ENCODE data around the gene TM4SF1.
"Not testable (repeated sequence)": the region's sequence is repeated elsewhere in the genome, so short reads cannot be mapped to it uniquely, and the experiment has no call there.

Gene TM4SF1

DNA sequence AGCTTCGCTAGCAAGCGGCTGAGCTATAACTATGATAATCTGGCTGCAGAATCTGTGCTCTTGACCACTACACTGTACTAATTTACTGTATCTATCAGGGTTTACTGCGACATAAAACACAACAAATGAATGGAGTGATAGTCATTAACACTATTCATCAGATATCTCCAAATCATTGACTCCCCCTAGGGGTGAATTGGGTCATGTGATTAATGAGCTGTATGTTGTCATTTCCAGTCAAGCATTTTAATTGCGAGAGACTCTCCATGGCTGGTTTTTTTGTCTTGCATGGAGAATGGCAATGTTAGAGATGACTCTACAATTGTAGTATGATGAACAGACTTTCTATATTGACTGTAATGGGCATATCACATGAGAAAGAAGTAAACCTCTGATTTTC, 33.5 kb downstream of the TM4SF1 start:
- DNase-seq = no peak

DNA sequence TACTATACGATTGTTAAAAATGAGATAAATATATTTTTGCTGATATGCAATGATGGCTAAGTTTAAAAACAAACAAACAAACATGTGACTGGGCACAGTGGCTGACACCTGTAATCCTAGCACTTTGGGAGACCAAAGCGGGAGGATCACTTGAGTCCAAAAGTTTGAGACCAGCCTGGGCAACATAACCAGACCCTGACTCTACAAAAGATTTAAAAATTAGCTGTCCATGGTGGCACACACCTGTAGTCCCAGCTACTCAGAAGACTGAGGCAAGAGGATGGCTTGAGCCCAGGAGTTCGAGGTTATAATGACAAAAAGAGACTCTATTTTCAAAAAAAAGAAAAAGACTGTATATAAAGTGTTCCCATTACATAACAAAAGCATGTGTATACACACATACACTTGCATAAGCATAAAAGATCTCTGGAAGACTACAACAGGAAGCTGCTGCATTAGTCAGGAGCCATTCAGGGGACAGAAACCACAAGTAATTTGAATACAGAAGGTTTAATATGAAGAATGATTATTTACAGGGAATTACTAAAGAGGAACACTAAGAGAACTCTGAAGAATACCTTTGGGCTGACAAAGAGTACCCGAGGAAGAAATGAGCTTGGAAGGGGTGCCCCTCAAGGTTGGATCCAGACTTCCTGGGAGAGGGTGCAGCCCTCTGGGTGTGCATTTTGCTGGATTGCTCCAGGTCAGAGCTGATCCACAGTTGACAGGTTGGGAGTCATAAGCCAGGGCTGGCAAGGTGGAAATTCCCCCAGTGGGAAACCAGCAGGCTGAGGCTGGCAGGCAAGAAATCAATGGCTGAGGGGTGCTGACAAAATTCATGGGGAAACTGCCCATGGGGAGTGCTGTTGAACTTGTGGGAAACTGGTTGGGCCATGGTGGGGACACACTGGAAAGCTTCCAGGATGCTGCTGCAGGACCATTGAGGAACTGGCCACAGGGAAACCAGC, 34.8 kb downstream of the TM4SF1 start:
- DNase-seq = no peak

DNA sequence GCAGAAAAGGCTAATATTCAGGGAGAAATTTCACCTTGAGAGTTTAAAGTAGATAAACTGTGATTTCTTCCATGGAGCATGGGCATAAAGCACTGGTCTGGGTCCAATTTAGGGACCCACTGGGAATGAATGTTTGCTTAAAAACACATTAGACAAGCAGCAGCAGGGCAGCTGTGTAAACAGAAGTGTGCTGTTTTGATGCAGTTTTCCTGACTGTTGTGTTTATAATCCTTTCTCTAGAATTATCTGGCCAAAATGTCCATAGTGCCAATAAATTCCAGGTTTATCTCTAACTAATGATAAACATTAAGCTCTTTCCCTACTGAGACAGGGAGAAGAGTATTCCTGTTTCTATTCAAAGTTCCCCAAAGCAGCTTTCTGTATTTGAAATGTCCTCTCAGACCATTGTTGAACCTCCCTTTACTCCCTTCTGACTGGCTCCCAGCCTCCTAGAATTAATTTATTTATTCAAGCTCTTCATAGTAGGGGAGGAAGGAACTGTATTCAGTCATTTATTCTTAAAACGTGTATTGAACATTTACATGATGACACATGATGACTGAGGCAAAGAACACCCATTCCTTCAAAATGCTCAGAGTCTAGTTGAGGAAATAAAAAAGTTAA, 37.0 kb downstream of the TM4SF1 start:
- DNase-seq = no peak

DNA sequence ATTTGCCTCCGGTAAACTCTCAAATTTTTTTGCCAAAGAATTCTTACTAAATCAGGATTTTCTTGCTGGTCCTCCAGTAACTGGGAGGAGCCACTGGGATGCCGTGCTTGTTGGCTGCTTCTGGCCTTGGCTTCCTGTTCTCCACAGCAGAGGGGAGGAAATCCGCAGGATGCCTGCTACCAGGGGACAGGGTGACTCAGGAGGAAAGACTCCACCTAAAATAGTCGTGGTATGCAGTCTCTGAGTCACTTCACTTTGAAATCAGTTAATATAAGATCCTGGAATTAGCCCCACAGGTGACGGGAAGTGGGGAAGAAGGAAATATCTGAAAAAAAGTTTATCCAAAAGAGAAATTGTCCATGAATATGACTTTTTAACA, 37.5 kb downstream of the TM4SF1 start:
- DNase-seq = no peak

DNA sequence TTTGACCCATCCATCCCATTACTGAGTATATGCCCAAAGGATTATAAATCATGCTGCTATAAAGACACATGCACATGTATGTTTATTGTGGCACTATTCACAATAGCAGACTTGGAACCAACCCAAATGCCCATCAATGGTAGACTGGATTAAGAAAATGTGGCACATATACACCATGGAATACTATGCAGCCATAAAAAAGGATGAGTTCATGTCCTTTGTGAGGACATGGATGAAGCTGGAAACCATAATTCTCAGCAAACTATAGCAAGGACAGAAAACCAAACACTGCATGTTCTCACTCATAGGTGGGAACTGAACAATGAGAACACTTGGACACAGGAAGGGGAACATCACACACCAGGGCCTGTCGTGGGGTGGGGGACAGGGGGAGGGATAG, 40.0 kb downstream of the TM4SF1 start:
- not testable (repeated sequence) for DNase-seq

DNA sequence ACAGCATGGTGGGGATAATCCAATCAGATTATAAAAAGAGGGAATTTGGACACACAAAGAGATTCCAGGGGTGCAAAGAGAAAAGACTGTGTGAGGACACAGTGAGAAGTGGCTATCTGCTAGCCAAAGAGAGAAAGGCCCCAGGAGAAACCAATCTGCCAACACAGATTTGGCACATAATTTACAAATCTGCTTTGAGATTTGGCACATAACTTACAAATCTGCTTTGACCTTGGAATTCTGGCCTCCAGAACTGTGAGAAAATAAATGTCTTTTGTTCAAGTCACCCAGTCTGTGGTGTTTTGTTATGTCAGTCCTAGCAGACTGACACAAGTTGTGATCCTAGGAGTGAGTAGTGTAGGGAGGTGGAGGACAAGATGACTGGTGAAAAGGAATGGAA, 40.5 kb downstream of the TM4SF1 start:
- DNase-seq = no peak

DNA sequence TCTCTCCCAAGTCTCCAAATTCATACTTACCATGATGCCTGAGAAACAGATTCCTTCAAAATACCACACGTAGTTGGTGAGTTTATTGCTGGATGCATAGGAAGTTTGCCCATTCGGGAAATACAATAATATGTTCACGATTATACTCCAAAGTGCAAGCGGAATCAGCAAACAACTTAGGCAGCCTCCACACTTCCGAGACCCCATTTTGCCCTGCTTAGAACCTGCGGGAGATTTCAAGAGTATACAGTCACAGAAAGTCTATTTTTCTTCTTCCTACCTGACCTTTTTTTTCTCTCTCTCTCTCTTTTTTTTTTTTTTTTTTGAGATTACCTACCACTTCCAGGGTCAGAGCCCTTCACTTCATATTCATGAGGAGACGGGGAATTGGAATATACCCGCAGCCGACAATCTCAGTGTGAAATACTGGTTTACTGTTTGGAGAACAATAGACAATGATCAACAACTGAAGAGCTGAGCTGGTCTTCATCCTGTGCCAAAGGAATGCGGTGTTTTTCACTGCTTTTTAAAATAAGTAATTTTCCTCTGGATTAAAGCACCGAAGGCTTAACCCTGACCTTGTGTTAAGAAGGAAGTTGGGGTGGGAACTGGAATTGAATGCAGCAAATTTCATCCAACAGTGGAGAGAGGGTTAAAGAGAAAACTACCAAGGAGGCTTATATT, 44.1 kb downstream of the TM4SF1 start, which contains the start of gene TM4SF18:
TM4SF18 (minus strand) TSS at position 461 of the 684 bp plus-strand sequence; CDS start at position 207, 254 bp downstream.
- peak in 3 of 56 donors; percentile 2 to 4 (median 3) for DNase-seq

DNA sequence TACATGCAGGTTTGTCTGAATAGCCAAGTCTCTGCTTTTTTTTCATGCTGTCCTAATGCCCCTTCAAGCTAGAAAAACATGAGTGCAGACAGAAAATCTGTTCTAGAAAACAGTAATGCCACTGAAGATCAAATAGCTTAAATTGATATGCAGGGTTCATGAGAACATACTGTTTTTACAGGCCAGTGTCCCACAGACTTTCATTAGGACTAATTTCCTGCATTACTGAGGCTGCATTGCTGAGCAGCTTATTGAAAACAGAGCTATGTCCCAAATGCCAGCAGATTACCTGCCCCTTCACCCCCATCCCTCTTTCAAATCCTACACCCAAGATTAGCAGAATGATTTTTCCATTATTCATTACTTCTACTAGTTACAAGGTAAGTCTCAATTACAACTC, 44.7 kb downstream of the TM4SF1 start:
- no peak for DNase-seq

DNA sequence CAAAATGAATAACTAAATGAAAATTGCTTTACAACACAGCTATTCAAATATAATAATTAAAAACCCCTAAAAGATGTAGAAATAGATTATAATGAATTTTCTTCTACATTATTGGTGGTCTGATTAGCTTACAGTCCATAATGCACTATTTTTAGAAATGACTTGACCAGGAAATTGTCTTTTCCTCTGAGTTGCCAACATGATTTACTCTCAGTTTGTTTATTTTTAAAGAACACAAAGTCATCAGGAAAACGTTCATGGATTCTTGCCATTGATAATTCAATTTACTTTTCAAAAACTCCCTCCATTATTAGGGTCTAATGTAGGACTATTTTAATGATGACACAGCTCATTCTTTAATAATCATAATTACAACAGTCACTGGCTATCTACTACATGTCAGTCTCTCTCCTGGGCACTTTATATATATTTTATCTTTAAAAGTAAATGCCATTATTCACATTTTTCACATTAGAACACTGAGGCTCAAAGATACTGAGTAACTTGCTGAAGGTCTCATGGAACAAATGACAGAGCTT, 45.2 kb downstream of the TM4SF1 start:
- no peak for DNase-seq

DNA sequence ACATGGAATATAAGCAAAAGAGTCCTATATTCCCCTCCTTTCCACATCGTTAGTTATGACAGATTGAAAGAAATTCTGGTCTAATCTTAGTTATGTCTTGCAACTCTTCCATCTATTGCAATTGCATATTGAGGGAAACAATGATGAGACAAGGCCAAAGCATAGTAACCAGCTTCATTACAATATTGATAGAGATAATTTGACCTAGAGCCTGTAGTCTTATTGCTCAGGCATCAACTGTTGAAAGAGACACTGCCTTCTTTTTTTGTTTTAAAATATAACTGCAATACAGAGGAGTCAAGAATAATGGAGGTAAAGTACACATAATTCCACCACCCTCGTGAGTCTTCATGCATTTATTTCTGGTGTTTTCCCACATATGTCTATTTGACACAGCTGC, 46.1 kb downstream of the TM4SF1 start:
- DNase-seq = no peak

DNA sequence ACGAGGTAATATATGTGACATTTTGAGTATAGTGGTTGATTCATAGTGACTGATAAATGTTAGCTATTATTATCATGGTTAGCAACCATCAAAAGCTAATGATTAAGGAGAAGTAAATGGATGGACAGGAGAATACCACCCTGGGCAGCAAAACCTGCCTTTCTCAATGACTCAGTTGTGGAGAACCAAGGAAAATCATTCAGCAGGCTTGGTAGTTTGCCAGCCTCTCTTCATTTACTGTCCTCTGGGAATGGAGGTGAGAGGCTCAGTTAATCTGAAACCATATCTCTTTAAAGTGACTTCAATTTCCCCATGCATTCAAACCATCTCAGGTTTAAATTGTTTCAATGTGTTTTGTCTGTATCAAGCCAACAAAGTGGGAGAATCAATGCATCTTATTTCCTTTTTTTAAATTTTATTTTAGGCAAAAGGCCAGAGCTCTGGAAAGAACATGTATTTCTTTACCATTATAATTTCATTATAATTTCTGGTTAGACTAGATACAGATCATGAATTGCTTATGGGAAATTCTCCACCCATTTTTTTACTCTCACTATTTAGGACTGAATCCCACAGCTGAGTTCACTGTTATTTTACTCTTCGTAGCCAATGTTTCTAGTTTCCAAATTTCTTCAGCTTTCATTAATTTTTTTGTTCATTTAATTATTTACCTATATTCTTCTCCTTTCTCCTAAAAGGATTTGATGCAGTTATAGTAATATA, 46.7 kb downstream of the TM4SF1 start:
- DNase-seq = no peak

DNA sequence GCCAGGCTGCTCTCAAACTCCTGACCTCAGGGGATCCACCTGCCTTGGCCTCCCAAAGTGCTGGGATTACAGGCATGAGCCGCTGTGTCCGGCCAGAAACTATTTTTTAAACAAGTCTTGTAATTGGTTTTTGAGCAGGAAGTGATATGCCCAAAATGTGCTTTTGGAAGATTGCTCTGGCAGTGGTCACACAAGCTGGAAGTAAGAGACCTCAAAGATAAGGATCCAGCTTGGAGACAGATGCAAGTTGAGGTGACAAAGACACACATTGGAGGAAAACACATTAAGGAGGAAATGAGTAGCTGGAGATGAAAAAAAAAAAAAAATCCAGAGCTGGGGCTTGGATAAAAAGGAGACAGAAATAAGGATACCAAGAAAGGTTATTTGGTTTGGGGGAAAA, 50.3 kb downstream of the TM4SF1 start:
- DNase-seq = no peak

DNA sequence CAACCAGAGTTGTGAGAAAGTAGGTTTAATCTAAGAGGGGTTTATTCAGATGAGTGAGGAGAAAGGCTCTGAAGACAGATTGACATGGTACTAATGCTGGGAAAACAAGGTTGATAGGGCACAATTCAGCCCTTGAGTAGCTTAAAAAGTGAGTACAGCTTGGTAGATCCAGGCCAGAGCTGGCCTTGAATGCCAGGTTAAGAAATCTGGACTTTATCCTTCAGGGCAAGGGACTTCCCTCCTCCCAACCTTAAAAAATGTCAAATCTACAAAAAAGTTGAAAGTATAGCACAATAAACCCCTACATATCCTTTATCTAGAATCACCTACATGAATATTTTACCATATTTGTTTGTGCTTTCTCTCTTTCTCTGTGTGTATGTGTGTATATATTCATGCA, 51.9 kb downstream of the TM4SF1 start:
- DNase-seq = no peak

DNA sequence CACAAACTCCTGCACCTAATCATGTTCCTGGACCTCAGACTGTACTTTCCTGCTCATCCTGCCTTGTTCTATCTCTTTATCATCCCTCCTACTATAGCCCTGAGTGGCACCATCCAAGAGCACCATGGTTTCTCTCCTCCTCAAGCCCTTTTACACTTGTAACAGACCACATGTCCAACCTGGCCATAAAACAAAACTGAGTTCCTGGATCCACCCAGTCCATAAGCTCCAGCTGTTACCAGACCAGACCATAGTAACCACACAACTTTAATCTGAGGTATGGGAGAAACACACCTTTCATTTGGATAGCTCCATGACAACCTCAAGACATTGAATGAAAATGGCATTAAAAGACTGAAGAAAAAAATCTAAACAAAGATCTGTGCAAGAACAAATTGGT, 53.1 kb downstream of the TM4SF1 start:
- DNase-seq = no peak

DNA sequence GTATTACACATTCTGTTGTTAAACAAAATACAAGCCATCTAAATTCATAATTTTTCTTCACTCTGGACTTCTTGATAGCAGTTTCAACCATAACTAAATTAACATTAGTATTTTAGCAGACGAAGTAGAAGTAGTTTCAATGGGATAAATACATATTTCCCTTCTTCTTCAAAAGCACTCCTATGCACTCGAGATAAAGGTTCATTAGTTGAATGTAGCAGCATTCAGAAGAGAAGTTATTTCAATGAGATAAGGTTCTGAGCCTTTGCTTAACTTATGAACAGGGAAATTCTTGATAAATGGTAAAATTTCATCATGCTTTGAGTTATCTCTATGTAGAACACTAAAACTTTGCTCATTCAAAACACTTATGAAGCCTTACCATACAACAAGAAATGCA, 55.8 kb downstream of the TM4SF1 start:
- DNase-seq = no peak

DNA sequence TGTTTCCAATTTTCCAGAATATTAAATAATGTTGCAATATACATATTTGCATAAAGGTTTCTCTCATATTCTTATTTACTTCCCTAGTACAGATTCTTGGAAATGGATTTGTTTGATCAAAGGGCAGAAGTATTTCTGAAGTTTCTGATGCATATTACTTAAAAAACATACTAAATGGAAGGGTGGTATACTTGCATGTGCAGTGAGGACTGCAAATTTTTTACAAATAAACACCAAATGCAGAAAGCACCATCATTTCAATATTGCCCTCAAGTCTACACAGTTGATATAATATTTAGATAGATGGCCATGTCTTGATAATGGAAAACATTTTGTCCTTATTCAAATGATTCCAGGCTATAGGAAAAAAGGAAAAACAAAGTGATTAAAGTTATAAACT, 56.3 kb downstream of the TM4SF1 start:
- no peak for DNase-seq

DNA sequence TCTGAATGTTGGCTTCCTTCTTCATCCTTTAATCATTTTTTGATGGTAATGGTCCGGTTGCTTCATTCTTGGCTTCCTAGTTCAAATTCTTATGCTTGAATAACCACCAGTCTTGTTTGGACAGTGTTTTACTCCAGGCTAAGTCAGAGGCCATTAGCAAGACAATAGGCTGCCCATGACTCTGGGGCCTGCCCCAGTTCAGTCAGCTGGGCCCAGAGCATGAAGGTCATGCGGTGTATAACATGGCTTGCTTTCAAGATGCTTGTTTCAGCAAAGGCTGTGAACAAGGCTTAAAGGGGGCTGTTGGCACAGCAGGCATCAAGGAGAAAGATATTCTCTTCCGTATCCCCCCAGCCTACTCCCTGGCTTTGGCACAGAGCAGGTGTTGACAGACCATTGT, 57.7 kb downstream of the TM4SF1 start:
- no peak for DNase-seq
